ENCODE data around the gene KIT. TPM values are rescaled to one million over a fixed set of nuclear protein-coding genes. Genes with fewer than 3 reads are reported as not detected.
A peak's percentile ranks its signal among the peaks of the same experiment; 100 is the strongest.

Gene KIT
- total and polyA plus RNA-seq, 4 donors: 18.2 to 38.6 (median 24.6) TPM

- WGBS (ENCODE audit: insufficient coverage): under 1% methylated on average over 80 of the region's 81 CpGs
- peak in 4 of 6 donors; percentile 39 to 85 (median 66) for DNase-seq (ENCODE audit: low read depth in 4 of 6, low spot score in 6 of 6)
- H3K4me3 ChIP-seq (ENCODE audit: low read depth, low read length): peak overlapping the region; percentile 48
- H3K9me3 ChIP-seq (ENCODE audit: control insufficient read depth, insufficient read depth, low read length): no peaks in the 10 kb centered on the region
- no peaks in the 10 kb centered on the region for H3K36me3 ChIP-seq (ENCODE audit: control insufficient read depth, insufficient read depth, low read length)
- no peak overlapping the region for H3K27ac ChIP-seq (ENCODE audit: low read depth, low read length)
- H3K27me3 ChIP-seq (ENCODE audit: control insufficient read depth, insufficient read depth, low read length): peaks cover 18% of the 10 kb centered on the region
- H3K4me1 ChIP-seq (ENCODE audit: control insufficient read depth, insufficient read depth, low read length): peaks cover 34% of the 10 kb centered on the region
Measured at GRCh38 chr4:54658252-54659093, 716 bp downstream of the KIT start.

GRCh38 chr4:54659313-54659712 is 1.6 kb downstream of the KIT start:
- peaks cover 18% of the 10 kb centered on the region for H3K27me3 ChIP-seq (ENCODE audit: control insufficient read depth, insufficient read depth, low read length)
- H3K4me3 ChIP-seq (ENCODE audit: low read depth, low read length): peak overlapping the region; percentile 48
- WGBS (ENCODE audit: insufficient coverage): under 1% methylated on average over 8 of the region's 14 CpGs
- no peak overlapping the region for H3K27ac ChIP-seq (ENCODE audit: low read depth, low read length)
- no peaks in the 10 kb centered on the region for H3K9me3 ChIP-seq (ENCODE audit: control insufficient read depth, insufficient read depth, low read length)
- no peaks in the 10 kb centered on the region for H3K36me3 ChIP-seq (ENCODE audit: control insufficient read depth, insufficient read depth, low read length)
- peaks cover 34% of the 10 kb centered on the region for H3K4me1 ChIP-seq (ENCODE audit: control insufficient read depth, insufficient read depth, low read length)
- peak in 2 of 6 donors; percentile 41 to 61 for DNase-seq (ENCODE audit: low read depth in 4 of 6, low spot score in 6 of 6)

- Histone ChIP-seq H3K27ac (ENCODE audit: low read depth, low read length) (no peak overlapping the region), H3K4me1 (ENCODE audit: control insufficient read depth, insufficient read depth, low read length) (peaks cover 34% of the 10 kb centered on the region), H3K27me3 (ENCODE audit: control insufficient read depth, insufficient read depth, low read length) (peaks cover 18% of the 10 kb centered on the region), H3K36me3 (ENCODE audit: control insufficient read depth, insufficient read depth, low read length) (no peaks in the 10 kb centered on the region), H3K9me3 (ENCODE audit: control insufficient read depth, insufficient read depth, low read length) (no peaks in the 10 kb centered on the region), H3K4me3 (ENCODE audit: low read depth, low read length) (peak overlapping the region; percentile 48)
- WGBS (ENCODE audit: insufficient coverage): 44% methylated on average over 8 of the region's 9 CpGs
- peak in 2 of 6 donors; percentile 20 to 29 for DNase-seq (ENCODE audit: low read depth in 4 of 6, low spot score in 6 of 6)
Measured at GRCh38 chr4:54659749-54660535, 2.2 kb downstream of the KIT start.

- Histone ChIP-seq H3K9me3 (ENCODE audit: control insufficient read depth, insufficient read depth, low read length) (no peaks in the 10 kb centered on the region), H3K4me1 (ENCODE audit: control insufficient read depth, insufficient read depth, low read length) (peaks cover 34% of the 10 kb centered on the region), H3K36me3 (ENCODE audit: control insufficient read depth, insufficient read depth, low read length) (no peaks in the 10 kb centered on the region), H3K4me3 (ENCODE audit: low read depth, low read length) (no peak overlapping the region), H3K27ac (ENCODE audit: low read depth, low read length) (no peak overlapping the region), H3K27me3 (ENCODE audit: control insufficient read depth, insufficient read depth, low read length) (peaks cover 18% of the 10 kb centered on the region)
- no peak for DNase-seq (ENCODE audit: low read depth in 4 of 6, low spot score in 6 of 6)
- 100% methylated on average over 2 of the region's 2 CpGs for WGBS (ENCODE audit: insufficient coverage)
Measured at GRCh38 chr4:54660591-54660990, 2.8 kb downstream of the KIT start.

GRCh38 chr4:54661169-54661568 is 3.4 kb downstream of the KIT start:
- H3K4me1 ChIP-seq (ENCODE audit: control insufficient read depth, insufficient read depth, low read length): peaks cover 34% of the 10 kb centered on the region
- no peaks in the 10 kb centered on the region for H3K36me3 ChIP-seq (ENCODE audit: control insufficient read depth, insufficient read depth, low read length)
- no peaks in the 10 kb centered on the region for H3K9me3 ChIP-seq (ENCODE audit: control insufficient read depth, insufficient read depth, low read length)
- DNase-seq (ENCODE audit: low read depth in 4 of 6, low spot score in 6 of 6): no peak
- no peak overlapping the region for H3K4me3 ChIP-seq (ENCODE audit: low read depth, low read length)
- H3K27me3 ChIP-seq (ENCODE audit: control insufficient read depth, insufficient read depth, low read length): peaks cover 18% of the 10 kb centered on the region
- 80% methylated on average over 3 of the region's 5 CpGs for WGBS (ENCODE audit: insufficient coverage)
- H3K27ac ChIP-seq (ENCODE audit: low read depth, low read length): no peak overlapping the region

GRCh38 chr4:54661686-54662085 is 3.9 kb downstream of the KIT start:
- Histone ChIP-seq H3K4me3 (ENCODE audit: low read depth, low read length) (no peak overlapping the region), H3K27ac (ENCODE audit: low read depth, low read length) (no peak overlapping the region), H3K27me3 (ENCODE audit: control insufficient read depth, insufficient read depth, low read length) (peaks cover 18% of the 10 kb centered on the region), H3K9me3 (ENCODE audit: control insufficient read depth, insufficient read depth, low read length) (no peaks in the 10 kb centered on the region), H3K36me3 (ENCODE audit: control insufficient read depth, insufficient read depth, low read length) (no peaks in the 10 kb centered on the region), H3K4me1 (ENCODE audit: control insufficient read depth, insufficient read depth, low read length) (peaks cover 34% of the 10 kb centered on the region)
- DNase-seq (ENCODE audit: low read depth in 4 of 6, low spot score in 6 of 6): no peak
- WGBS (ENCODE audit: insufficient coverage): 81% methylated on average over 2 of the region's 4 CpGs

GRCh38 chr4:54662123-54662522 is 4.4 kb downstream of the KIT start:
- Histone ChIP-seq H3K4me1 (ENCODE audit: control insufficient read depth, insufficient read depth, low read length) (peaks cover 32% of the 10 kb centered on the region), H3K36me3 (ENCODE audit: control insufficient read depth, insufficient read depth, low read length) (no peaks in the 10 kb centered on the region), H3K9me3 (ENCODE audit: control insufficient read depth, insufficient read depth, low read length) (no peaks in the 10 kb centered on the region), H3K4me3 (ENCODE audit: low read depth, low read length) (no peak overlapping the region), H3K27me3 (ENCODE audit: control insufficient read depth, insufficient read depth, low read length) (peaks cover 17% of the 10 kb centered on the region), H3K27ac (ENCODE audit: low read depth, low read length) (no peak overlapping the region)
- no peak for DNase-seq (ENCODE audit: low read depth in 4 of 6, low spot score in 6 of 6)
- 100% methylated on average over 1 of the region's 3 CpGs for WGBS (ENCODE audit: insufficient coverage)

GRCh38 chr4:54662901-54663585 is 5.3 kb downstream of the KIT start:
- no peak for DNase-seq (ENCODE audit: low read depth in 4 of 6, low spot score in 6 of 6)
- 74% methylated on average over 3 of the region's 6 CpGs for WGBS (ENCODE audit: insufficient coverage)
- Histone ChIP-seq H3K27me3 (ENCODE audit: control insufficient read depth, insufficient read depth, low read length) (peaks cover 10% of the 10 kb centered on the region), H3K9me3 (ENCODE audit: control insufficient read depth, insufficient read depth, low read length) (no peaks in the 10 kb centered on the region), H3K36me3 (ENCODE audit: control insufficient read depth, insufficient read depth, low read length) (no peaks in the 10 kb centered on the region), H3K27ac (ENCODE audit: low read depth, low read length) (no peak overlapping the region), H3K4me1 (ENCODE audit: control insufficient read depth, insufficient read depth, low read length) (peaks cover 22% of the 10 kb centered on the region), H3K4me3 (ENCODE audit: low read depth, low read length) (no peak overlapping the region)

GRCh38 chr4:54664400-54664799 is 6.6 kb downstream of the KIT start:
- H3K36me3 ChIP-seq (ENCODE audit: control insufficient read depth, insufficient read depth, low read length): no peaks in the 10 kb centered on the region
- H3K4me1 ChIP-seq (ENCODE audit: control insufficient read depth, insufficient read depth, low read length): peaks cover 9% of the 10 kb centered on the region
- DNase-seq (ENCODE audit: low read depth in 4 of 6, low spot score in 6 of 6): no peak
- no peak overlapping the region for H3K4me3 ChIP-seq (ENCODE audit: low read depth, low read length)
- no peaks in the 10 kb centered on the region for H3K9me3 ChIP-seq (ENCODE audit: control insufficient read depth, insufficient read depth, low read length)
- H3K27ac ChIP-seq (ENCODE audit: low read depth, low read length): no peak overlapping the region
- WGBS (ENCODE audit: insufficient coverage): 100% methylated on average over 2 of the region's 6 CpGs
- peaks cover 5% of the 10 kb centered on the region for H3K27me3 ChIP-seq (ENCODE audit: control insufficient read depth, insufficient read depth, low read length)

Measured in spinal cord (tissue), 10 donors.